Nephron progenitor cell (in vitro differentiated cells): Measurements from ENCODE around the gene SGPP2.
A peak's percentile ranks its signal among the peaks of the same experiment; 100 is the strongest.
"Not testable (repeated sequence)": the region's sequence is repeated elsewhere in the genome, so short reads cannot be mapped to it uniquely, and the experiment has no call there.

Experiments
- DNase-seq: peaks from one replicate; pipeline ENCODE4 v3.0.0; 2021
- H3K27ac Mint-ChIP-seq: 2 replicates; pipeline ENCODE4 v1.8.0; 2021; ENCODE audit warnings: mild to moderate bottlenecking, moderate library complexity, mixed read lengths
- H3K27me3 Mint-ChIP-seq: 2 replicates; pipeline ENCODE4 v1.8.0; 2021; ENCODE audit warnings: mild to moderate bottlenecking, low read depth, mixed read lengths; ENCODE audit not compliant: poor library complexity
- H3K36me3 Mint-ChIP-seq: 2 replicates; pipeline ENCODE4 v1.8.0; 2021; ENCODE audit warnings: low read depth, mixed read lengths
- H3K4me1 Mint-ChIP-seq: 2 replicates; pipeline ENCODE4 v1.8.0; 2021; ENCODE audit warnings: mixed read lengths
- H3K4me3 Mint-ChIP-seq: 2 replicates; pipeline ENCODE4 v1.8.0; 2021; ENCODE audit warnings: mild to moderate bottlenecking, moderate library complexity, mixed read lengths
- H3K9me3 Mint-ChIP-seq: 2 replicates; pipeline ENCODE4 v1.8.0; 2021; ENCODE audit warnings: mild to moderate bottlenecking, moderate library complexity, mixed read lengths
- TF ChIP-seq, protein P1 (sequence below): fragments of 200-600 bp; sonication (generic); IDR thresholded peaks from 2 replicates; pipeline ENCODE4 v1.5.0; 2021; ENCODE audit warnings: antibody characterized with exemption

SGPP2 gene

DNA sequence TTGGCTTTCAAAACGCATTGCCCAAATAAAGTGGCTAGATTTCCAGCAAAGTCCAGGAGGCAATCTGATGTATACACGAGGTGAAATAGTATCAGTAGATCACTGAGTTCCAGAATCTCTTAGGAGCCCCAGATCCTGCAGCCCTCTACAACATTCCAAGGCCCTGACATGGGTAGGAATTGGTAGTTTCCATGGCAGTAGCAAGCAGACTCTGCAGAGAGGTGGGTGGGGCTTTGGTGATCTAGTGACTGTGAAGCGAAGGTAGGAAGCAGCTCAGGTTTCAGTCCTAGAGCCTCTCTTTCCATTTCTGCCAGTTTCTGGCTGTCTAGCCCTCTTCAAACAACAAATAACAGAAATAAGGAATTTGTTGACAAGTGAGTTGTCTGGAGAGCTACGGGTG, 13.8 kb upstream of the SGPP2 start:
- DNase-seq = peak; percentile 42
- TF ChIP-seq, protein P1, sequence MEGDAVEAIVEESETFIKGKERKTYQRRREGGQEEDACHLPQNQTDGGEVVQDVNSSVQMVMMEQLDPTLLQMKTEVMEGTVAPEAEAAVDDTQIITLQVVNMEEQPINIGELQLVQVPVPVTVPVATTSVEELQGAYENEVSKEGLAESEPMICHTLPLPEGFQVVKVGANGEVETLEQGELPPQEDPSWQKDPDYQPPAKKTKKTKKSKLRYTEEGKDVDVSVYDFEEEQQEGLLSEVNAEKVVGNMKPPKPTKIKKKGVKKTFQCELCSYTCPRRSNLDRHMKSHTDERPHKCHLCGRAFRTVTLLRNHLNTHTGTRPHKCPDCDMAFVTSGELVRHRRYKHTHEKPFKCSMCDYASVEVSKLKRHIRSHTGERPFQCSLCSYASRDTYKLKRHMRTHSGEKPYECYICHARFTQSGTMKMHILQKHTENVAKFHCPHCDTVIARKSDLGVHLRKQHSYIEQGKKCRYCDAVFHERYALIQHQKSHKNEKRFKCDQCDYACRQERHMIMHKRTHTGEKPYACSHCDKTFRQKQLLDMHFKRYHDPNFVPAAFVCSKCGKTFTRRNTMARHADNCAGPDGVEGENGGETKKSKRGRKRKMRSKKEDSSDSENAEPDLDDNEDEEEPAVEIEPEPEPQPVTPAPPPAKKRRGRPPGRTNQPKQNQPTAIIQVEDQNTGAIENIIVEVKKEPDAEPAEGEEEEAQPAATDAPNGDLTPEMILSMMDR = no peak
- peak overlapping the region; percentile 72 for H3K27ac Mint-ChIP-seq
- peaks cover 9% of the 10 kb centered on the region for H3K36me3 Mint-ChIP-seq
- H3K4me1 Mint-ChIP-seq = peaks cover 21% of the 10 kb centered on the region
- H3K9me3 Mint-ChIP-seq = peaks cover 49% of the 10 kb centered on the region
- H3K4me3 Mint-ChIP-seq = no peak overlapping the region
- peaks cover 9% of the 10 kb centered on the region for H3K27me3 Mint-ChIP-seq

DNA sequence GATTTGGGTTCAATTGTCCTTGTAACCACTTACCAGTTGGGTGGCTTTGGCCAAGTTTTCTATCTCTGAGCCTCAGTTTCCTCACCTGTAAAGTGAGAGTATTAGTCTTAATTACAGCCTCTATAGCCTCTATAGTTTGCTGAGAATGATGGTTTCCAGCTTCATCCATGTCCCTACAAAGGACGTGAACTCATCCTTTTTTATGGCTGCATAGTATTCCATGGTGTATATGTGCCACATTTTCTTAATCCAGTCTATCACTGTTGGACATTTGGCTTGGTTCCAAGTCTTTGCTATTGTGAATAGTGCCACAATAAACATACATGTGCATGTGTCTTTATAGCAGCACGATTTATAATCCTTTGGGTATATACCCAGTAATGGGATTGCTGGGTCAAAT, 12.0 kb upstream of the SGPP2 start:
- H3K27ac Mint-ChIP-seq, H3K4me3 Mint-ChIP-seq, H3K27me3 Mint-ChIP-seq, DNase-seq: not testable (repeated sequence)
- H3K9me3 Mint-ChIP-seq = peaks cover 59% of the 10 kb centered on the region
- peaks cover 21% of the 10 kb centered on the region for H3K4me1 Mint-ChIP-seq
- H3K36me3 Mint-ChIP-seq = peaks cover 18% of the 10 kb centered on the region

DNA sequence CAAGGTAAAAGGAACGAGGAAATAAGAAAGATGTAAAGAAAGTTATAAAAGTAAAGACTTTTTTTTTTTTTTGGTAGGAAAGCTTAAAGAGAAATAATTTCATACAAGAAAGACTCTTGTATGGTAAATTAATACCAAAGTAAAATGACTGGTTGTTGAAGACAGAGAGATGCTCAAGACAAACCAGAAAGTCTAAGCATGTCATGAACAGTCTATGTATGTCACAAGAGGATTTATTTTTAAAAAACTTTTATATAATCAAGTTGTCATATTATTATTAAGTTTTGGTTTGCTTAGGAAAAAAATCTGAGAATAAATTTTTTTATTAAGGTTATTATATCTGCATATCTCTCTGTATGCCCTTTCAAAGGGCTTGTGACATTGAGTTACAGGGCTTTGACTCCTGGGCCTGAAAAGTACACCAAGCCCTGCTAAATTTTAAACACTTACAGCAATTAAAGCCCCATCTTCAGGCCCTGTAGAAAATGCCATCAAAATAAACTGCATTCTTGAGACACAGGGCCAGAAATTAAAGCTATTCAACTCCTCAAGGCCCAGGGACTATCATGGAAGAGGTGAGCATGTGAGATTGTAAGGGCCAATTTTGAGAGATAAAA, 10.9 kb upstream of the SGPP2 start:
- Mint-ChIP-seq H3K27me3 (peaks cover 6% of the 10 kb centered on the region), H3K9me3 (peaks cover 59% of the 10 kb centered on the region), H3K27ac (no peak overlapping the region)

DNA sequence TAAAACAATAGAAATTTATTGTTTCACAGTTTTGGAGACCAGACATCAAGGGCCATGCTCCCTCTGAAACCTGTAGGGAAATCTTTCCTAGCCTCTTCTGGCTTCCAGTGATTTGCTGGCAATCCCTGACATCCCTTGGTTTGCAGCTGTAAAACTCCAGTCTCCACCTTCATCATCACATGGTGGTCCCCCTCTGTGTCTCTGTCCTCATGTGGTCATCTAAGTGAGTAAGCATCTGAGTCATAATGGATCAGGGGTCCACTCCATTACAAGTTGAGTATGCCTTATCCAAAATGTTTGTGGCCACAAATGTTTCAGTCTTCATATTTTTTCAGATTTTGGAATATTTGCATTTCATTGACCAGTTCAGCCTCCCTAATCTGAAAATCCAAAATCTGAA, 5.6 kb upstream of the SGPP2 start:
- no peak for DNase-seq
- Mint-ChIP-seq H3K36me3 (peaks cover 14% of the 10 kb centered on the region), H3K9me3 (peaks cover 28% of the 10 kb centered on the region), H3K27ac (no peak overlapping the region), H3K4me3 (no peak overlapping the region), H3K4me1 (peaks cover 22% of the 10 kb centered on the region), H3K27me3 (peaks cover 39% of the 10 kb centered on the region)
- TF ChIP-seq, protein P1 = no peak

More for the DNA sequence above, 10.9 kb upstream of the SGPP2 start:
- no peak for DNase-seq
- TF ChIP-seq, protein P1 = no peak
- no peak overlapping the region for H3K4me3 Mint-ChIP-seq
- H3K4me1 Mint-ChIP-seq = peaks cover 32% of the 10 kb centered on the region
- H3K36me3 Mint-ChIP-seq = peaks cover 18% of the 10 kb centered on the region

DNA sequence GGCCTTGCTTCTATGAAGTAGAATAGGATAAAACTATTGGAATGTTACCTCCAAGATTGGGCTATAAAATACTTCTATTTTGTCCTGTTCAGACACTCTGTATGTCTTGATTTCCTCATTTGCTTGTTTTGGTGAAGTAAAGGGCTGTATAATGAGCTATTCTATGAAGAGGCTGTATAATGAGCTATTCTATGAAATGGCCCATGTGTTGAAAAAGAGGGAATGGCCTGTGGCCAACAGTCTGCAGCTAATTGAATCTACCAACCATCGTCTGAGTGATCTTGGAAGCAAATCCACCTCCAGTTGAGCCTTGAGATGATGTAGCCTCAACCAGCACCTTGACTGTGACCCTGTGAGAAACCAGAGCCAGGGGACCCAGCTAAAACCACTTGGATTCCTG, 3.8 kb upstream of the SGPP2 start:
- Mint-ChIP-seq H3K4me1 (peaks cover 32% of the 10 kb centered on the region), H3K27ac (no peak overlapping the region), H3K36me3 (peaks cover 10% of the 10 kb centered on the region), H3K9me3 (peaks cover 10% of the 10 kb centered on the region), H3K27me3 (peaks cover 52% of the 10 kb centered on the region), H3K4me3 (no peak overlapping the region)
- DNase-seq = no peak
- TF ChIP-seq, protein P1 = no peak

DNA sequence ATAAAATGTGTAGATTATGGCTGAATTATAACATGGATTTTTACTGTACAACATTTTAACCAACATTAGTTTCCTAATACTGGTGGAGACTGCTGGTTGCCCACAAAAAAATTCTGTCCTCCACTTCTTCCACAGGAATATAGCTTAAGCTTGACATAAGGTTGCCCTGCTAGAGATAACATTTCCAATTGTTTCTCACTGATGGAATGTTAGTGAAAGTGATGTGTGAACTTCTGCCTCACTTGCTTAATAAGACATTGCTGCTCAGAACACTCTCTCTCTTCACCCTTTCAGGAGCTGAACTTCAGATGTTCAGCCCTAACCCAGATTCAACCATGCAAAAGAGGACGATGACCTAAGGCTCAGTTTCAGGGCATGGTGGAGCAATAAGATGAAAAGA, 2.7 kb upstream of the SGPP2 start:
- TF ChIP-seq, protein P1 = no peak
- H3K9me3 Mint-ChIP-seq = no peaks in the 10 kb centered on the region
- H3K4me1 Mint-ChIP-seq = peaks cover 43% of the 10 kb centered on the region
- H3K27me3 Mint-ChIP-seq = peaks cover 64% of the 10 kb centered on the region
- no peaks in the 10 kb centered on the region for H3K36me3 Mint-ChIP-seq
- no peak for DNase-seq
- no peak overlapping the region for H3K27ac Mint-ChIP-seq
- no peak overlapping the region for H3K4me3 Mint-ChIP-seq
